HG03521 (cell line): ENCODE measurements around the gene CCDC85B.

Experiments
- ATAC-seq: cut with Tn5 transposase; IDR thresholded peaks from one replicate; pipeline ENCODE4 v1.9.1; 2021; ENCODE audit warnings: mild to moderate bottlenecking, moderate library complexity; ENCODE audit not compliant: unreplicated experiment

CCDC85B gene

GRCh38 chr11:65868076-65868667 is 22.3 kb upstream of the CCDC85B start:
- ATAC-seq: no peak

- ATAC-seq: no peak
These were observed 21.6 kb upstream of the CCDC85B start for GRCh38 chr11:65868907-65869306.

- no peak for ATAC-seq
These were observed 20.7 kb upstream of the CCDC85B start for GRCh38 chr11:65869643-65870306.

- ATAC-seq: no peak
These were observed 20.2 kb upstream of the CCDC85B start for GRCh38 chr11:65870307-65870658.

GRCh38 chr11:65870706-65871681 is 19.5 kb upstream of the CCDC85B start:
- no peak for ATAC-seq

- ATAC-seq: no peak
These were observed 18.5 kb upstream of the CCDC85B start for GRCh38 chr11:65871811-65872548.

GRCh38 chr11:65872586-65873317 is 17.7 kb upstream of the CCDC85B start, which contains the start of gene EFEMP2:
TSS of gene EFEMP2 (minus strand) at chr11:65872800. CDS start at chr11:65872354, 446 bp downstream.
- ATAC-seq: no peak

GRCh38 chr11:65873318-65874156 is 16.9 kb upstream of the CCDC85B start:
- ATAC-seq: peak; percentile 87

GRCh38 chr11:65879617-65880016 is 10.9 kb upstream of the CCDC85B start, which contains the start of gene CTSW:
TSS of gene CTSW (plus strand) at chr11:65879837. CDS start at chr11:65879855, 18 bp downstream.
- ATAC-seq: no peak

- no peak for ATAC-seq
These were observed 10.4 kb upstream of the CCDC85B start for GRCh38 chr11:65880027-65880426.

- no peak for ATAC-seq
These were observed 9.5 kb upstream of the CCDC85B start for GRCh38 chr11:65880844-65881421.

GRCh38 chr11:65882120-65883057 is 8.1 kb upstream of the CCDC85B start:
- no peak for ATAC-seq

GRCh38 chr11:65883058-65883761 is 7.3 kb upstream of the CCDC85B start:
- no peak for ATAC-seq

GRCh38 chr11:65883786-65884715 is 6.4 kb upstream of the CCDC85B start:
- no peak for ATAC-seq

GRCh38 chr11:65884716-65885092 is 5.8 kb upstream of the CCDC85B start:
- ATAC-seq: no peak

GRCh38 chr11:65885231-65885630 is 5.2 kb upstream of the CCDC85B start:
- no peak for ATAC-seq
